Measurements from ENCODE around the gene NUF2. TPM values are rescaled to one million over a fixed set of nuclear protein-coding genes. Genes with fewer than 3 reads are reported as not detected.
A peak's percentile ranks its signal among the peaks of the same experiment; 100 is the strongest.

Gene NUF2
- total and polyA plus RNA-seq, 2 of the 4 experiments (the other 2 are of a cell fraction), result 13.0 to 18.5 TPM

GRCh38 chr1:163291461-163291860 lies 30.3 kb upstream of the NUF2 start:
- DNase-seq (no peak), ATAC-seq (ENCODE audit: low read depth) (no peak)
- Histone ChIP-seq H3K9me3 (ENCODE audit: control insufficient read depth, insufficient read depth, low read length) (no peaks in the 10 kb centered on the region), H3K27me3 (ENCODE audit: control insufficient read depth, insufficient read depth, low read length) (no peaks in the 10 kb centered on the region), H2AK5ac (ENCODE audit: low read depth, low read length) (no peak overlapping the region), H2AFZ (replicated peaks; ENCODE audit: low read length, poor library complexity) (no peak overlapping the region), H2AK9ac (replicated peaks; ENCODE audit: low read depth, low read length, poor library complexity) (no peak overlapping the region), H3K9me1 (ENCODE audit: insufficient read depth, low read length) (no peaks in the 10 kb centered on the region; the same call in 1 of the 2 replicates), H3K27ac (ENCODE audit: insufficient read depth, low read length) (no peak overlapping the region), H3K14ac (replicated peaks; ENCODE audit: low read depth, low read length) (no peak overlapping the region), H3K9ac (ENCODE audit: low read depth, low read length) (no peak overlapping the region), H3K56ac (ENCODE audit: extremely low read depth, insufficient read depth, low read length) (no peak overlapping the region; the same call in 1 of the 2 replicates), H3K4ac (ENCODE audit: low read depth, low read length) (no peak overlapping the region), H4K5ac (ENCODE audit: low read depth, low read length) (no peak overlapping the region; the same call in 1 of the 2 replicates), H3K23ac (ENCODE audit: low read depth, low read length) (no peak overlapping the region), H3K4me1 (ENCODE audit: control insufficient read depth, insufficient read depth, low read length) (peaks cover 8% of the 10 kb centered on the region), H3K79me1 (ENCODE audit: low read depth in 1 of 2, low read length in 2 of 2) (no peaks in the 10 kb centered on the region), H3K4me3 (ENCODE audit: insufficient read depth, low read depth, low read length) (no peak overlapping the region), H4K91ac (ENCODE audit: insufficient read depth, low read depth, low read length) (no peak overlapping the region), H4K20me1 (ENCODE audit: insufficient read depth, low read length) (no peaks in the 10 kb centered on the region), H2BK5ac (ENCODE audit: low read depth, low read length, poor library complexity, severe bottlenecking) (no peak overlapping the region), H2BK120ac (ENCODE audit: low read depth, low read length) (no peak overlapping the region; the same call in 1 of the 2 replicates), H4K8ac (ENCODE audit: low read depth in 2 of 2, low read length in 2 of 2) (no peak overlapping the region), H2BK15ac (ENCODE audit: low read depth, low read length) (no peak overlapping the region), H3K18ac (ENCODE audit: low read depth, low read length) (peak overlapping the region; percentile 78), H2BK20ac (ENCODE audit: low read depth, low read length) (no peak overlapping the region), H3K4me2 (ENCODE audit: low read depth, low read length) (no peak overlapping the region), H3K36me3 (ENCODE audit: control insufficient read depth, insufficient read depth, low read length) (no peaks in the 10 kb centered on the region)
- intact Hi-C loops (cut with micrococcal nuclease) (no loop called here), in situ Hi-C loops (cut with MboI; ENCODE audit: low sequenced_read_pairs) (no loop called here), dilution Hi-C loops (cut with HindIII; ENCODE audit: low sequenced_read_pairs, unreplicated experiment) (no loop called here)
- 100% methylated on average over 1 of the region's 3 CpGs; no CpG with 5 or more reads in 1 of the 2 experiments for WGBS, 2 experiments (ENCODE audit: extremely low coverage in 2 of 2, insufficient read length in 1 of 2)
- no peak for TF ChIP-seq CTCF (conservative IDR thresholded peaks at IDR 0.05; ENCODE audit: low read depth, low read length)
- TF ChIP-seq MXI1 (IDR thresholded peaks at IDR 0.05; ENCODE audit: borderline replicate concordance, low read depth, low read length), result no peak
- no peak for TF ChIP-seq RFX5 (IDR thresholded peaks at IDR 0.05; ENCODE audit: low read depth, low read length)
- no peak for TF ChIP-seq SMC3 (IDR thresholded peaks at IDR 0.05; ENCODE audit: low read depth, low read length)
- no peak for TF ChIP-seq USF2 (IDR thresholded peaks at IDR 0.05; ENCODE audit: low read depth, low read length)
- no peak for TF ChIP-seq NFE2L2 (IDR thresholded peaks at IDR 0.05; ENCODE audit: low read depth, low read length)
- TF ChIP-seq CEBPB (IDR thresholded peaks at IDR 0.05; ENCODE audit: low read depth, low read length), result no peak
- TF ChIP-seq BHLHE40 (IDR thresholded peaks at IDR 0.05; ENCODE audit: low read depth, low read length), result no peak
- no peak for TF ChIP-seq MAZ (IDR thresholded peaks at IDR 0.05; ENCODE audit: borderline replicate concordance, low read depth, low read length)
- TF ChIP-seq POLR2A (IDR thresholded peaks at IDR 0.05; ENCODE audit: low read depth, low read length), result no peak
- TF ChIP-seq MAFK (IDR thresholded peaks at IDR 0.05; ENCODE audit: low read depth, low read length), result no peak
- no peak for TF ChIP-seq RAD21 (IDR thresholded peaks at IDR 0.05; ENCODE audit: low read length)
- no peak for TF ChIP-seq FOS (IDR thresholded peaks at IDR 0.05; ENCODE audit: low read depth, low read length)
- TF ChIP-seq ELK1 (IDR thresholded peaks at IDR 0.05; ENCODE audit: borderline replicate concordance, low read depth, low read length), result no peak
- no peak for TF ChIP-seq RCOR1 (IDR thresholded peaks at IDR 0.05; ENCODE audit: insufficient replicate concordance, low read length)
- no TSS peak for BruUV-seq (replicated peaks)
- ChIA-PET CTCF (interaction anchor here (0.5 to 0.7 kb wide), 2 partner anchors 113 to 248 kb away, joined by 3 read pairs; no protein-coding TSS in a partner anchor), POLR2A (ENCODE audit: unreplicated experiment) (no interaction called here)
